Panc1 (cell line): Measurements from ENCODE around the gene SSTR1. TPM values are rescaled to one million over a fixed set of nuclear protein-coding genes. Genes with fewer than 3 reads are reported as not detected.

Source experiments
- ATAC-seq: fragments of 200-7000 bp; cut with Tn5 transposase; 2 replicates; pipeline ENCODE4 v1.9.1; 2020; ENCODE audit warnings: mild to moderate bottlenecking, moderate library complexity
- BruUV-seq: library from RNA; stranded (reverse); fragments of 400-500 nt; replicated peaks from 2 replicates; lab custom pipeline; 2021; lab: Mats Ljungman, UMichigan
- CTCF ChIA-PET: fragments of 300-600 bp; sonication (Branson Sonifier 250); formaldehyde crosslinking; loops from one replicate; lab custom pipeline; 2022; ENCODE audit warnings: antibody characterized with exemption; lab: Charles Lee
- POLR2A ChIA-PET: fragments of 300-600 bp; sonication (Branson Sonifier 250); formaldehyde crosslinking; loops from one replicate; lab custom pipeline; 2022; ENCODE audit warnings: antibody characterized with exemption; lab: Charles Lee
- DNase-seq: peaks from one replicate; pipeline ENCODE4 v3.0.0-alpha.2; 2010; ENCODE audit warnings: low read depth, low spot score
- H3K27ac ChIP-seq: 2 replicates; pipeline ENCODE4 v1.5.1; 2011; ENCODE audit warnings: mild to moderate bottlenecking, low read length, inconsistent platforms
- H3K27me3 ChIP-seq: fragments of 200-500 bp; sonication (Bioruptor generic); 2 replicates; pipeline ENCODE4 v1.6.0; 2014; ENCODE audit warnings: low read length, inconsistent platforms; ENCODE audit not compliant: control insufficient read depth, insufficient read depth
- H3K36me3 ChIP-seq: fragments of 200-500 bp; sonication (Bioruptor generic); 2 replicates; pipeline ENCODE4 v1.5.1; 2014; ENCODE audit warnings: inconsistent platforms, mild to moderate bottlenecking, low read length, moderate library complexity; ENCODE audit not compliant: control insufficient read depth, insufficient read depth
- H3K4me1 ChIP-seq: 2 replicates; pipeline ENCODE4 v1.5.1; 2011; ENCODE audit warnings: inconsistent platforms, mild to moderate bottlenecking, low read length, moderate library complexity; ENCODE audit not compliant: control insufficient read depth, insufficient read depth
- H3K4me3 ChIP-seq, 2 experiments: 2 replicates each; pipeline ENCODE4 v1.5.1; 2011 to 2012; ENCODE audit warnings: low read depth in 2 of 2, low read length in 2 of 2, mild to moderate bottlenecking in 2 of 2, inconsistent platforms in 1 of 2, moderate library complexity in 1 of 2
- H3K9me3 ChIP-seq: fragments of 200-500 bp; sonication (Bioruptor generic); 2 replicates; pipeline ENCODE4 v1.5.1; 2014; ENCODE audit warnings: low read depth, mild to moderate bottlenecking, inconsistent platforms, low read length, moderate library complexity; ENCODE audit not compliant: control insufficient read depth, insufficient read depth
- POLR2AphosphoS5 ChIP-seq: IDR thresholded peaks from 2 replicates; pipeline ENCODE4 v1.6.1; 2012; ENCODE audit warnings: mild to moderate bottlenecking, low read depth, low read length, moderate library complexity
- SIN3A ChIP-seq: IDR thresholded peaks from 2 replicates; pipeline ENCODE4 v1.6.1; 2012; ENCODE audit warnings: low read depth, mild to moderate bottlenecking, low read length, moderate library complexity, borderline replicate concordance; ENCODE audit not compliant: insufficient read depth
- TCF7L2 ChIP-seq: IDR thresholded peaks from 2 replicates; pipeline ENCODE4 v1.6.1; 2011; ENCODE audit warnings: mild to moderate bottlenecking, low read depth, low read length, inconsistent platforms
- in situ Hi-C: cut with HindIII; loops from 2 replicates; pipeline ENCODE4 v1.10.0; 2016; ENCODE audit warnings: low sequenced_read_pairs, low pct_unique_long_range_greater_than_20kb
- intact Hi-C: fragments of 100-400 bp; cut with micrococcal nuclease; formaldehyde crosslinking; loops from one replicate; pipeline ENCODE4 v1.10.0; 2022; ENCODE audit not compliant: unreplicated experiment
- total RNA-seq: library from RNA; stranded (reverse); gene quantifications from one replicate; pipeline ENCODE4 v1.2.1, GENCODE V29; 2021; ENCODE audit not compliant: unreplicated experiment
- TF ChIP-seq, protein P1 (sequence below): fragments of 450-650 bp; IDR thresholded peaks from 2 replicates; pipeline ENCODE4 v1.5.1; 2017; ENCODE audit warnings: mild to moderate bottlenecking
- TF ChIP-seq, protein P2 (sequence below), 2 experiments: IDR thresholded peaks; 2 replicates each; pipeline ENCODE4 v1.6.1; 2011 to 2012; ENCODE audit warnings: low read depth in 2 of 2, control low read depth in 1 of 2, low read length in 1 of 2, mild to moderate bottlenecking in 1 of 2, moderate library complexity in 1 of 2; ENCODE audit not compliant: insufficient read depth in 1 of 2

Gene SSTR1
- total RNA-seq, 1 experiment from 2014 or later, result not detected

DNA sequence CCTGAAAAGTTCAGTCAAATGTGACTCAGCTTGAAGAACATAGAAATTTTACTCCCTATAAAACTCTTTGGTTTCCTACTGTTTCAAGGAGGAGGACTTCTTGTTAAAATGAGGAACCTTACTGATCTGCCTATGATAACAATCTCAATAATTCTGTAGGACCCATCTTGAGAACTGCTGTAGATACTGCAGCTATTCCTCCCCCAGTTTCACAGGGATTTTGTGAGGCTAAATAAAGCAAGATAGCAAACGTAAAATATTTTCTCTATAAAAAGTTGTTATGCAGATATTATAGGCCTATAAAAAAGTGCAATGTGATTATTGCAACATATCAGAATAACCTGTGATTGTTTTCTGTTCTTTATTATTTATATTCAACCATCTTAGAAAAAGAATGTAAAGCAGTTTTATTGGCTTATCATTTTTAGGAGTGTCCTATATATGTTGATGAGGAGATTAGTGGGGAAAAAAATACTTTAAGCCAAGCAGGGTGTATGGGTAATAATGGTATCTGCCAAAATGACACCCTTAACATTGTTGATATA lies 36.1 kb downstream of the SSTR1 start:
- DNase-seq (no peak), ATAC-seq (no peak)
- TF ChIP-seq, protein P1, sequence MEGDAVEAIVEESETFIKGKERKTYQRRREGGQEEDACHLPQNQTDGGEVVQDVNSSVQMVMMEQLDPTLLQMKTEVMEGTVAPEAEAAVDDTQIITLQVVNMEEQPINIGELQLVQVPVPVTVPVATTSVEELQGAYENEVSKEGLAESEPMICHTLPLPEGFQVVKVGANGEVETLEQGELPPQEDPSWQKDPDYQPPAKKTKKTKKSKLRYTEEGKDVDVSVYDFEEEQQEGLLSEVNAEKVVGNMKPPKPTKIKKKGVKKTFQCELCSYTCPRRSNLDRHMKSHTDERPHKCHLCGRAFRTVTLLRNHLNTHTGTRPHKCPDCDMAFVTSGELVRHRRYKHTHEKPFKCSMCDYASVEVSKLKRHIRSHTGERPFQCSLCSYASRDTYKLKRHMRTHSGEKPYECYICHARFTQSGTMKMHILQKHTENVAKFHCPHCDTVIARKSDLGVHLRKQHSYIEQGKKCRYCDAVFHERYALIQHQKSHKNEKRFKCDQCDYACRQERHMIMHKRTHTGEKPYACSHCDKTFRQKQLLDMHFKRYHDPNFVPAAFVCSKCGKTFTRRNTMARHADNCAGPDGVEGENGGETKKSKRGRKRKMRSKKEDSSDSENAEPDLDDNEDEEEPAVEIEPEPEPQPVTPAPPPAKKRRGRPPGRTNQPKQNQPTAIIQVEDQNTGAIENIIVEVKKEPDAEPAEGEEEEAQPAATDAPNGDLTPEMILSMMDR, result no peak
- TF ChIP-seq POLR2AphosphoS5 (no peak), SIN3A (no peak), TCF7L2 (no peak)
- TF ChIP-seq, protein P2, sequence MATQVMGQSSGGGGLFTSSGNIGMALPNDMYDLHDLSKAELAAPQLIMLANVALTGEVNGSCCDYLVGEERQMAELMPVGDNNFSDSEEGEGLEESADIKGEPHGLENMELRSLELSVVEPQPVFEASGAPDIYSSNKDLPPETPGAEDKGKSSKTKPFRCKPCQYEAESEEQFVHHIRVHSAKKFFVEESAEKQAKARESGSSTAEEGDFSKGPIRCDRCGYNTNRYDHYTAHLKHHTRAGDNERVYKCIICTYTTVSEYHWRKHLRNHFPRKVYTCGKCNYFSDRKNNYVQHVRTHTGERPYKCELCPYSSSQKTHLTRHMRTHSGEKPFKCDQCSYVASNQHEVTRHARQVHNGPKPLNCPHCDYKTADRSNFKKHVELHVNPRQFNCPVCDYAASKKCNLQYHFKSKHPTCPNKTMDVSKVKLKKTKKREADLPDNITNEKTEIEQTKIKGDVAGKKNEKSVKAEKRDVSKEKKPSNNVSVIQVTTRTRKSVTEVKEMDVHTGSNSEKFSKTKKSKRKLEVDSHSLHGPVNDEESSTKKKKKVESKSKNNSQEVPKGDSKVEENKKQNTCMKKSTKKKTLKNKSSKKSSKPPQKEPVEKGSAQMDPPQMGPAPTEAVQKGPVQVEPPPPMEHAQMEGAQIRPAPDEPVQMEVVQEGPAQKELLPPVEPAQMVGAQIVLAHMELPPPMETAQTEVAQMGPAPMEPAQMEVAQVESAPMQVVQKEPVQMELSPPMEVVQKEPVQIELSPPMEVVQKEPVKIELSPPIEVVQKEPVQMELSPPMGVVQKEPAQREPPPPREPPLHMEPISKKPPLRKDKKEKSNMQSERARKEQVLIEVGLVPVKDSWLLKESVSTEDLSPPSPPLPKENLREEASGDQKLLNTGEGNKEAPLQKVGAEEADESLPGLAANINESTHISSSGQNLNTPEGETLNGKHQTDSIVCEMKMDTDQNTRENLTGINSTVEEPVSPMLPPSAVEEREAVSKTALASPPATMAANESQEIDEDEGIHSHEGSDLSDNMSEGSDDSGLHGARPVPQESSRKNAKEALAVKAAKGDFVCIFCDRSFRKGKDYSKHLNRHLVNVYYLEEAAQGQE (IDR thresholded peaks at IDR 0.05; ENCODE audit: insufficient read depth in 1 of 2, low read depth in 2 of 2, low read length in 1 of 2), result no peak
- in situ Hi-C loops (no loop called here), intact Hi-C loops (no loop called here)
- no peak overlapping the region for H3K4me3 ChIP-seq
- no peaks in the 10 kb centered on the region for H3K27me3 ChIP-seq
- H3K9me3 ChIP-seq, result no peaks in the 10 kb centered on the region
- no peaks in the 10 kb centered on the region for H3K4me1 ChIP-seq
- ChIA-PET POLR2A (no interaction called here), CTCF (no interaction called here)
- no peaks in the 10 kb centered on the region for H3K36me3 ChIP-seq
- no peak overlapping the region for H3K27ac ChIP-seq
- BruUV-seq, result no TSS peak

DNA sequence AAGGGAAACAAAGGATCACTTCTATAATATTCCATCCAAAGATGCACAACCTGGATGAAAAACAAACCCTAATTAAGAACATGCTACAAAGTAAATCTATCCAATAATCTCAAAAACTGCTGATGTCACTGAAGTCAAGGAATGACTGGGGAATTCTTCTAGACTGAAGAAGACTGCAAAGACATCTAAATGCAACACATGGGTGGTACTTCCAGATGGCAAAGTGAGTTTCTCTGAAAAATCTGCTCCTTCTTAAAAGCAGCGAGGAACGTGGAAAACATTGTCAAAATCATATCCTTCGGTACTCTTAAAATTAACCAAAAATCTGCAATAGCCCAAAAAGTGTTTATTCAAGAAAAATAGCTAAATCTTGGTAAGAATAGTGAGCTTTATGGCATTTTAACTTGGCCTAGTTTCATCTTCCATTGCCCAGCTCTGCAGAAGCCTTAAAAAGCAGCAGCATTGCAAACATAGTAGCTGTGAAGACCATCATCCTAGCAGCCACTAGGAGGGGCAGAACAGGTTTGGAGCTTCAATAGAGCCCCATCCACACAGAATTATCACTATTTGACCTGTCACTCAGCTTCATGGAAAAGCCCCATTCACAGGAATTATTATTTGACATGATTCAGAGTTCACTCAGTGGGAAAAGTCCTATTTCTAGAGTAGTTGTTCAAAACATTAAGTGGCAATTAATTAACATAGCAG lies 40.8 kb downstream of the SSTR1 start:
- CTCF ChIA-PET, result no interaction called here
- no peak for ATAC-seq
- in situ Hi-C loops (no loop called here), intact Hi-C loops (no loop called here)
- Histone ChIP-seq H3K9me3 (no peaks in the 10 kb centered on the region), H3K36me3 (no peaks in the 10 kb centered on the region), H3K27ac (no peak overlapping the region), H3K4me3 (no peak overlapping the region), H3K4me1 (no peaks in the 10 kb centered on the region), H3K27me3 (no peaks in the 10 kb centered on the region)
- POLR2A ChIA-PET, result no interaction called here
- no TSS peak for BruUV-seq
- no peak for DNase-seq
- TF ChIP-seq, protein P1, result no peak
- TF ChIP-seq TCF7L2 (no peak), POLR2AphosphoS5 (no peak), SIN3A (no peak)
- TF ChIP-seq, protein P2 (IDR thresholded peaks at IDR 0.05; ENCODE audit: insufficient read depth in 1 of 2, low read depth in 2 of 2, low read length in 1 of 2), result no peak
